ENCODE data around the gene RABL6.

RABL6 gene

GRCh38 chr9:136791516-136792276 is 16.1 kb upstream of the RABL6 start:
- peak overlapping the region; percentile 94 for H3K4me3 ChIP-seq (ENCODE audit: low read depth, low read length)
- CTCF ChIA-PET: interaction anchor here (0.9 to 7.0 kb wide), 16 partner anchors 9 to 272 kb away, joined by 3 to 101 read pairs (median 4); partner anchors contain the start of genes AJM1 and RABL6
- peak; percentile 65 for TF ChIP-seq CTCF (IDR thresholded peaks at IDR 0.05; ENCODE audit: insufficient read depth, low read length, missing control alignments)
- POLR2A ChIA-PET: interaction anchor here (1.1 kb wide), 1 partner anchor 9 kb away, joined by 5 read pairs; no protein-coding TSS in a partner anchor
- DNase-seq (ENCODE audit: low read depth, low spot score): no peak

- ChIA-PET POLR2A (no interaction called here), CTCF (interaction anchor here (0.9 to 4.5 kb wide), 14 partner anchors 8 to 243 kb away, joined by 3 to 69 read pairs (median 4); partner anchors contain the start of genes AJM1 and RABL6)
- H3K4me3 ChIP-seq (ENCODE audit: low read depth, low read length): peak overlapping the region; percentile 94
- TF ChIP-seq CTCF (IDR thresholded peaks at IDR 0.05; ENCODE audit: insufficient read depth, low read length, missing control alignments): no peak
- no peak for DNase-seq (ENCODE audit: low read depth, low spot score)
Measured at GRCh38 chr9:136792321-136793085, 15.2 kb upstream of the RABL6 start.

- CTCF ChIA-PET: interaction anchor here (0.8 to 4.5 kb wide), 16 partner anchors 7 to 242 kb away, joined by 3 to 69 read pairs (median 4); partner anchors contain the start of genes AJM1 and RABL6
- no peak for TF ChIP-seq CTCF (IDR thresholded peaks at IDR 0.05; ENCODE audit: insufficient read depth, low read length, missing control alignments)
- no peak overlapping the region for H3K4me3 ChIP-seq (ENCODE audit: low read depth, low read length)
- POLR2A ChIA-PET: interaction anchor here (1.2 kb wide), 1 partner anchor 65 kb away, joined by 5 read pairs; no protein-coding TSS in a partner anchor
- DNase-seq (ENCODE audit: low read depth, low spot score): no peak
Measured at GRCh38 chr9:136793086-136793946, 14.4 kb upstream of the RABL6 start.

GRCh38 chr9:136794281-136794999 is 13.3 kb upstream of the RABL6 start:
- CTCF ChIA-PET: interaction anchor here (0.9 to 4.5 kb wide), 9 partner anchors 11 to 241 kb away, joined by 3 to 69 read pairs (median 4); partner anchors contain the start of genes AJM1 and RABL6
- DNase-seq (ENCODE audit: low read depth, low spot score): no peak
- no peak for TF ChIP-seq CTCF (IDR thresholded peaks at IDR 0.05; ENCODE audit: insufficient read depth, low read length, missing control alignments)
- no peak overlapping the region for H3K4me3 ChIP-seq (ENCODE audit: low read depth, low read length)
- POLR2A ChIA-PET: interaction anchor here (1.2 kb wide), 1 partner anchor 66 kb away, joined by 5 read pairs; no protein-coding TSS in a partner anchor

- CTCF ChIA-PET: no interaction called here
- no peak for DNase-seq (ENCODE audit: low read depth, low spot score)
- H3K4me3 ChIP-seq (ENCODE audit: low read depth, low read length): no peak overlapping the region
- TF ChIP-seq CTCF (IDR thresholded peaks at IDR 0.05; ENCODE audit: insufficient read depth, low read length, missing control alignments): no peak
- POLR2A ChIA-PET: no interaction called here
Measured at GRCh38 chr9:136795000-136795348, 12.8 kb upstream of the RABL6 start.

Data from AG04449 (cell line).